OCI-M1 (cell line): ENCODE data around the gene TRAPPC8.
"Not testable (repeated sequence)": the region's sequence is repeated elsewhere in the genome, so short reads cannot be mapped to it uniquely, and the experiment has no call there.

Source experiments
- DNase-seq: peaks from one replicate; lab custom pipeline; 2025; lab: John Stamatoyannopoulos, UW

TRAPPC8 gene, protein sequence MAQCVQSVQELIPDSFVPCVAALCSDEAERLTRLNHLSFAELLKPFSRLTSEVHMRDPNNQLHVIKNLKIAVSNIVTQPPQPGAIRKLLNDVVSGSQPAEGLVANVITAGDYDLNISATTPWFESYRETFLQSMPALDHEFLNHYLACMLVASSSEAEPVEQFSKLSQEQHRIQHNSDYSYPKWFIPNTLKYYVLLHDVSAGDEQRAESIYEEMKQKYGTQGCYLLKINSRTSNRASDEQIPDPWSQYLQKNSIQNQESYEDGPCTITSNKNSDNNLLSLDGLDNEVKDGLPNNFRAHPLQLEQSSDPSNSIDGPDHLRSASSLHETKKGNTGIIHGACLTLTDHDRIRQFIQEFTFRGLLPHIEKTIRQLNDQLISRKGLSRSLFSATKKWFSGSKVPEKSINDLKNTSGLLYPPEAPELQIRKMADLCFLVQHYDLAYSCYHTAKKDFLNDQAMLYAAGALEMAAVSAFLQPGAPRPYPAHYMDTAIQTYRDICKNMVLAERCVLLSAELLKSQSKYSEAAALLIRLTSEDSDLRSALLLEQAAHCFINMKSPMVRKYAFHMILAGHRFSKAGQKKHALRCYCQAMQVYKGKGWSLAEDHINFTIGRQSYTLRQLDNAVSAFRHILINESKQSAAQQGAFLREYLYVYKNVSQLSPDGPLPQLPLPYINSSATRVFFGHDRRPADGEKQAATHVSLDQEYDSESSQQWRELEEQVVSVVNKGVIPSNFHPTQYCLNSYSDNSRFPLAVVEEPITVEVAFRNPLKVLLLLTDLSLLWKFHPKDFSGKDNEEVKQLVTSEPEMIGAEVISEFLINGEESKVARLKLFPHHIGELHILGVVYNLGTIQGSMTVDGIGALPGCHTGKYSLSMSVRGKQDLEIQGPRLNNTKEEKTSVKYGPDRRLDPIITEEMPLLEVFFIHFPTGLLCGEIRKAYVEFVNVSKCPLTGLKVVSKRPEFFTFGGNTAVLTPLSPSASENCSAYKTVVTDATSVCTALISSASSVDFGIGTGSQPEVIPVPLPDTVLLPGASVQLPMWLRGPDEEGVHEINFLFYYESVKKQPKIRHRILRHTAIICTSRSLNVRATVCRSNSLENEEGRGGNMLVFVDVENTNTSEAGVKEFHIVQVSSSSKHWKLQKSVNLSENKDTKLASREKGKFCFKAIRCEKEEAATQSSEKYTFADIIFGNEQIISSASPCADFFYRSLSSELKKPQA (N-terminal part only)

DNA sequence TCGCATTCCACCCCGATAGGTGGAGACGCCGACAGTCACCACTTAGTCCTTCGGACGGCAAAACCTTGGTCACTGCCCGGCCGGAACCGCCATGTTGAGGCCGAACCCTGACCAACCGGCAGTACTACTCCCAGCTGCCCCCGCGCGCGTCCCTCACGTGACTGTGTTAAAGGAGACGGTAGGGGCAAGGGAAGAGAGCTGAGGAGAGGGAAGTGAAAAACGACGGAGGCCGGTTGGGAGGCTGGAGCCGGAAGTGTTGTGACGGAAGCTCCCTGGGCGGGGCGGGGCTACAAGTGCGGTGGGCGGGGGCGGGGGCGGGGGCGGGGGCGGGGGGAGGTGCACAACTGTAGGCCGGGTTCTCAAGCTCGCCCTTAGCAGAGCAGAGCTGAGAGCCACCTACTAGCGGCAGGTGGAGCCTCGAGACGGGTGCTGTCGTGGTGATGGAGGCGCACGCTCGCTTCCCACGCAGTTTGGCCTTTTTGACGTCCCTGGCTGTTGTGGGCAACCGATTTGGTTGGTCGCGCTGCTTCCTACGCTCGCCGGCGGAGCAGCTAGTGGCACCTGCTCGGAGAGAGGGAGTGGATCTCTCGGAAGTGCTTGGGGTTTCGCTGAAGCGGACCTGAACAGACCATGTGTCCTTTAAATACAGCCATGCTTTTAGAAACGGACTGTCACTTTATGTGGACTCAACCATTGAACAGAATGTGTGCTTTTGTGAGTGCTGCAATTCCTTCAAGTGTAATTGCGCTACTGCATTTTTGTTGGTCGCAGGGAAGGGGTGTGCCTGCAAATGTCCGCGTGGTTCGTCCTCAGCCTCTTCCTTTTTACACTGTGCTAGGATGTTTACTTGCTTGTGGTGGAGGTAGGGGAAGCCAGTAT is at the start of gene TRAPPC8:
Gene TRAPPC8, minus strand, starts transcription at position 130 of the 879 bp plus-strand sequence. CDS start 364 bp downstream, outside the sequence.
- peak; percentile 98 for DNase-seq

DNA sequence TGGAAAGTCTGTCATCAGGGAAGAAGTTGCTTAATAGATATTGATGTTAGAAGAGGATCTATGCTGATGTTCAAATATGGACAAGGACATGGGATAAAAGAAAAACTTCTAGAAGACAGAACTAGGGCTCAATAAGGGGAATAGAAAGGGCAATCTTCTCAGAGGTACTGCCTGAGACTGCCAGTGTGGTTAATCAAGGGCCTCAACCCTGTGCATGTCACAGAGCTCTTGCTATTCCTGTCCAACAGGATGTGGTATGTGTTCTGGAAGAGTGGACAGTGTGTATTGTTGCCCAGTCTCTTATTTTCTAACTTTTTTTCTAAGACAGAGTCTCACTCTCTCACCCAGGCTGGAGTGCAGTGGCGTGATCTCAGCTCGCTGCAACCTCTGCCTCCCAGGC is 47.9 kb upstream of the TRAPPC8 start:
- DNase-seq = no peak

DNA sequence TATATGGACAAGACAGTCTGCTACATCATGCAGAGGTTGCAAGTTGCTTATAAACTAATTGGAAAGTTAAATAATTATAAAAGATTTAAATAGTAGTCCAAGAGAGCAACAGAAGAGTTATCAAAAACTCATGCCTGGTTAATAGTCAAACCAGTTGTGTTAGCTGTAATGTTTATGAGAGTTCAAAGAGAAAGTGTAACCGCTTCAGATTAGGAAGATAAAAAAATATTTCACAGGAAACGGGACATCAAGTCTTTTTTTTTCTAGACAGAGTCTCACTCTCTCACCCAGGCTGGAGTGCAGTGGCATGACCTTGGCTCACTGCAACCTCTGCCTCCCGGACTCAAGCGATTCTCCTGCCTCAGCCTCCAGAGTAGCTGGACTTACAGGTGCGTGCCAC is 41.0 kb upstream of the TRAPPC8 start:
- DNase-seq = no peak

DNA sequence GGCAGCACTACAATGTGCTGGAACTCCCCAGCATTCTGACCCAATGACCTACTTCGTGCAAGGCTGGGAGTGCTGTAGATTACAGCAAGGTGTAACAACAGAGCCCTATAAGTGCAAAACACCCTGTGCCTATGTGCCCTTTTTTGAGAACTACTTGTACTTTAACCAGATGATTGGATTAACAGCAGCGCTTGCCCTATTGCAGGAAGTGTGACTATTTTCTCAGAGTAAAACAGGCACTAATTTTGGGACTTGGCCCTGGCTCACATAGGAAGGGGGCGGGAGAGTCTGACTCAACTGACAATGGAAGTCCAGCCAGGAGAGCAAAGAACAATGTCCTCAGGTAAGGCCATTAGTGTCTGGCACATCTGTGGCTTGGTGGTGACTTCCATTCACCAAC is 40.1 kb upstream of the TRAPPC8 start:
- no peak for DNase-seq

- no peak for DNase-seq
Measured at GRCh38 chr18:31980863-31981262, 37.9 kb upstream of the TRAPPC8 start.

GRCh38 chr18:31979714-31980113 is 36.8 kb upstream of the TRAPPC8 start:
- DNase-seq = no peak

DNA sequence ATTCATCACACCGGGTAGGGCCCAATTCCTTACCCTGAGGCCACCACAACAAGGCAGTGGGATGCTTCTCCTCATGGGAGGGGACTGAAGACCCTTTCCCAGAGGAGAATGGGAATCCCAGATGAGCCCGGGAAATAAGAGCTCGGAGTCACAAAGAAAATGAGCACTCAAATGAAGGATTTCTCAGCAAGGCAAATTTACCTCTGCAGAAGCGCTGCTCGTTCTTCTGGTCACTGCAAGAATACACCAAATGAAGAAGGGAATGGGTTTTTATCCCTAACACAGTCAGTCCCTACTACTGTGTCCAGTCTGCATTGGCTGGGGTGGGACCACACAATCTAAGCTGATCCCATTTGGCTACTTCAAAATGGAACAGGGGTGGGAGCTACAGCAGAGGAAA is 35.7 kb upstream of the TRAPPC8 start:
- no peak for DNase-seq

GRCh38 chr18:31977270-31977872 is 34.4 kb upstream of the TRAPPC8 start:
- peak; percentile 55 for DNase-seq

- DNase-seq = no peak
Measured at GRCh38 chr18:31976242-31976641, 33.3 kb upstream of the TRAPPC8 start.

- peak; percentile 15 for DNase-seq
Measured at GRCh38 chr18:31973929-31974546, 31.1 kb upstream of the TRAPPC8 start.

GRCh38 chr18:31970617-31971016 is 27.7 kb upstream of the TRAPPC8 start:
- no peak for DNase-seq

GRCh38 chr18:31965316-31965970 is 22.5 kb upstream of the TRAPPC8 start:
- DNase-seq = peak; percentile 65

DNA sequence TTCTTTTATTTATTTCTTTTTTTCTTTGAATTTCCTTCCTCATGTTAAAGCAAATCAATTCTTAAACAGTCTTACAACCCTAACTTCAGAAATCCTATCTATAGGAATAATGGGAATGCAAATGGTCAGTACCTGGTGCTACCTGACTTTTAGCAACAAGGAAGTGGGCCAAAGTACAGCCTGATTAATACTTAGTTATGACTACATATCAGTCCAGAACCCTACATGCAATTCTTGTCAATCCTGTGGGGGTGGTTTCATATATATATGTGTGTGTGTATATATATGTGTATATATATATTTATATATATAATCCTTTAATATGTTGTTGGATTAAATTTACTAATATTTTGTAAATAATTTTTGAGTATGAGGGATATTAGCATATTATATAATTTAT is 14.8 kb upstream of the TRAPPC8 start:
- DNase-seq = no peak

- peak; percentile 13 for DNase-seq
Measured at GRCh38 chr18:31954349-31954748, 11.4 kb upstream of the TRAPPC8 start.

DNA sequence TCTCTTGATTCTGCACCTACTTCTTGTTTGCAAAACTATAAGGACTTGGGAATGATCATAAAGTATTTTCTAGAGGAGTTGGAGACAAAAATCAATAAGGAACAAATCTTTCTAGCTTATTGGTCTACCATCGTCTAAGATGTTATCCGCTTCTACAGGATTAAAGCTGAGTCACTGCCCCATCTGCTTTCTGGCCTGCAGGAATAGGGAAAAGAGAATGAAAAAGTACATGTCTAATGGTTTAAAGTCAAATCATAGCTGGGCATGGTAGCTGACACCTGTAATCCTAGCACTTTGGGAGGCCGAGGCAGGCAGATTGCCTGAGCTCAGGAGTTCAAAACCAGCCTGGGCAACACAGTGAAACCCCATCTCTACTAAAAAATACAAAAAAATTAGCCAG is 10.8 kb upstream of the TRAPPC8 start:
- peak; percentile 5 for DNase-seq

GRCh38 chr18:31952223-31952622 is 9.3 kb upstream of the TRAPPC8 start:
- DNase-seq = no peak

DNA sequence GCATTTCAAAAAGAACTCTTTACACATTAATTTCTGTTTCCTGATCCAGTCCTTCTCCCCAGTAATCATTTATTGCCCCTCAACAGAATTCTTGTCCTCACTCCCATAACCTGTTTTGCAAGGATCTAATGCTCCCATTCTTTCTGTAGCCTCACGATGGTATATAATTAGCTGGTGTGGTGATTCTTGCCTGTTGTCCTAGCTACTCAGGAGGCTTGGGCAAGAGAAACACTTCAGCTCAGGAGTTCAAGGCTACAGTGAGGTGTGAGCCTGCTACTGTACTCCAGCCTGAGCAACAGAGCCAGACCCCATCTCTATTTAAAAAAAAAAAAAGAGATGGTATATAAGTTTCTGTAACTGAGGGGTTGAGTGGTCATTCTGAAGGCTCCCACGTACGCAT is 7.7 kb upstream of the TRAPPC8 start:
- no peak for DNase-seq

- not testable (repeated sequence) for DNase-seq
Measured at GRCh38 chr18:31948349-31948748, 5.4 kb upstream of the TRAPPC8 start.

DNA sequence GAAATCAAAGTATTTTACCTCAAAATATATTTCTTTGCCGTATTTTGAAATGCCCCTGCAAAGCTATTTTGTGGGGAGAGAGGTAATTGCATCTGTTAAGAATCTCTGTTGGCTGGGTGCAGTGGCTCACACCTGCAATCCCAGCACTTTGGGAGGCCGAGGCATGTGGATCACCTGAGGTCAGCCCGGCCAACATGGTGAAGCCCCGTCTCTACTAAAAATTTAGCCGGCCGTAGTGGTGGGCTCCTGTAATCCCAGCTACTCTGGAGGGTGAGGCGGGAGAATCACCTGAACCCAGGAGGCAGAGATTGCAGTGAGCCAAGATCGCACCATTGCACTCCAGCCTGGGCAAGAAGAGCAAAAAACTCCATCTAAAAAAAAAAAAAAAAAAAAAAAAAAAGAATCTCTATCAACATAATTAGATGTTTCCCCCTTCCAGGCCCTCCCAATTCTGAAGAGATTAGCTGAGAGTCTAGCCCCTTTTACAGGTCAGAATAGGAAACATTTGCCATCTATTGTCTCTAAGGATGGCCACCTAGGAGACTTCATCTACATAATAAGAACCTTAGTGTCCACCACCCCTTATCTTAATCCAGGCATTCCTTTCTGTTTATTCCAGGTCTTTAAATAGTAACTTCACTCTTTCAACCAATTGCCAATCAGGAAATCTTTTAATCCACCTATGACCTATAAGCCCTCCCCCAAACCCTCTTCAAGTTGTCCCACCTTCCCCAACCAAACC is 3.5 kb upstream of the TRAPPC8 start:
- no peak for DNase-seq
